Liver (tissue), 9 donors: ENCODE results near the gene NTNG2. TPM values are rescaled to one million over a fixed set of nuclear protein-coding genes. Genes with fewer than 3 reads are reported as not detected.

Source experiments
- DNase-seq: peaks from one replicate; pipeline ENCODE4 v3.0.0-alpha.2; 2017; ENCODE audit warnings: low spot score
- H3K27ac ChIP-seq, 2 donors: one replicate each; pipeline ENCODE4 v1.7.0; 2013; ENCODE audit warnings: inconsistent platforms in 2 of 2, low read length in 2 of 2, control low read depth in 1 of 2, low read depth in 1 of 2, mild to moderate bottlenecking in 1 of 2
- H3K27me3 ChIP-seq, 4 donors: one replicate each; pipeline versions ENCODE4 v1.6.1 to v1.7.0; 2013; ENCODE audit warnings: low read length in 3 of 4, inconsistent platforms in 1 of 4, mild to moderate bottlenecking in 1 of 4, moderate library complexity in 1 of 4; ENCODE audit not compliant: control insufficient read depth in 4 of 4, insufficient read depth in 4 of 4
- H3K36me3 ChIP-seq, 4 donors: one replicate each; pipeline versions ENCODE4 v1.6.1 to v1.7.0; 2013; ENCODE audit warnings: low read length in 3 of 4, mild to moderate bottlenecking in 3 of 4, low read depth in 1 of 4, moderate library complexity in 1 of 4; ENCODE audit not compliant: control insufficient read depth in 4 of 4, insufficient read depth in 3 of 4
- H3K4me1 ChIP-seq, 4 donors: one replicate each; pipeline versions ENCODE4 v1.6.1 to v1.7.0; 2013; ENCODE audit warnings: low read length in 3 of 4, mild to moderate bottlenecking in 3 of 4, moderate library complexity in 1 of 4; ENCODE audit not compliant: control insufficient read depth in 4 of 4, insufficient read depth in 4 of 4
- H3K4me3 ChIP-seq, 3 donors: one replicate each; pipeline versions ENCODE4 v1.6.1 to v1.7.0; 2013; ENCODE audit warnings: low read length in 3 of 3, control low read depth in 1 of 3, low read depth in 1 of 3, mild to moderate bottlenecking in 1 of 3
- H3K9ac ChIP-seq, 2 donors: one replicate each; pipeline ENCODE4 v1.7.0; 2013; ENCODE audit warnings: low read length in 2 of 2, mild to moderate bottlenecking in 2 of 2, moderate library complexity in 2 of 2, control low read depth in 1 of 2, low read depth in 1 of 2
- H3K9me3 ChIP-seq, 4 donors: one replicate each; pipeline versions ENCODE4 v1.6.1 to v1.7.0; 2013; ENCODE audit warnings: low read length in 3 of 4; ENCODE audit not compliant: control insufficient read depth in 4 of 4
- CTCF ChIP-seq: fragments of 150-350 bp; IDR thresholded peaks from 2 replicates; pipeline ENCODE4 v1.5.1; 2017; ENCODE audit warnings: improper control_type of control experiment, low read depth, low read length; ENCODE audit not compliant: missing input control
- EGR1 ChIP-seq, 2 donors: IDR thresholded peaks; 2 replicates each; pipeline ENCODE4 v1.6.1; 2016 to 2018; ENCODE audit warnings: antibody characterized with exemption in 2 of 2, low read depth in 2 of 2
- FOXA1 ChIP-seq: IDR thresholded peaks from 2 replicates; pipeline ENCODE4 v1.6.1; 2016; ENCODE audit warnings: antibody characterized with exemption
- FOXA2 ChIP-seq: IDR thresholded peaks from 2 replicates; pipeline ENCODE4 v1.6.1; 2016; ENCODE audit warnings: antibody characterized with exemption
- GABPA ChIP-seq, 2 donors: IDR thresholded peaks in 1 of 2; conservative IDR thresholded peaks in 1 of 2; 2 replicates each; pipeline ENCODE4 v1.6.1; 2016; ENCODE audit warnings: antibody characterized with exemption in 2 of 2, mild to moderate bottlenecking in 1 of 2, moderate library complexity in 1 of 2
- HNF4A ChIP-seq, 2 donors: conservative IDR thresholded peaks; 2 replicates each; pipeline ENCODE4 v1.6.1; 2016; ENCODE audit warnings: antibody characterized with exemption in 2 of 2, mild to moderate bottlenecking in 2 of 2
- HNF4G ChIP-seq: IDR thresholded peaks from 2 replicates; pipeline ENCODE4 v1.6.1; 2016; ENCODE audit warnings: antibody characterized with exemption
- JUND ChIP-seq, 2 donors: IDR thresholded peaks; 2 replicates each; pipeline ENCODE4 v1.6.1; 2016; ENCODE audit warnings: antibody characterized with exemption in 2 of 2
- NR2F2 ChIP-seq: IDR thresholded peaks from 2 replicates; pipeline ENCODE4 v1.6.1; 2016; ENCODE audit warnings: antibody characterized with exemption
- RAD21 ChIP-seq, 2 donors: IDR thresholded peaks; 2 replicates each; pipeline ENCODE4 v1.6.1; 2016; ENCODE audit warnings: antibody characterized with exemption in 2 of 2, mild to moderate bottlenecking in 2 of 2
- RXRA ChIP-seq, 2 donors: IDR thresholded peaks; 2 replicates each; pipeline ENCODE4 v1.6.1; 2017 to 2018; ENCODE audit warnings: antibody characterized with exemption in 2 of 2, mild to moderate bottlenecking in 1 of 2
- SP1 ChIP-seq: IDR thresholded peaks from 2 replicates; pipeline ENCODE4 v1.6.1; 2018; ENCODE audit warnings: antibody characterized with exemption, mild to moderate bottlenecking
- TAF1 ChIP-seq: conservative IDR thresholded peaks from 2 replicates; pipeline ENCODE4 v1.6.1; 2016; ENCODE audit warnings: antibody characterized with exemption, mild to moderate bottlenecking
- YY1 ChIP-seq: IDR thresholded peaks from 2 replicates; pipeline ENCODE4 v1.6.1; 2016; ENCODE audit warnings: antibody characterized with exemption, mild to moderate bottlenecking
- ZBTB33 ChIP-seq: IDR thresholded peaks from 2 replicates; pipeline ENCODE4 v1.6.1; 2016; ENCODE audit warnings: antibody characterized with exemption
- WGBS: extraction: QIAGEN DNeasy Blood & Tissue Kit; methylation state at CpG from one replicate; pipeline ENCODE4 v1.1.7; 2013; 5-methylcytosine and 5-hydroxymethylcytosine counted together
- polyA plus RNA-seq, 2 donors: library from polyadenylated mRNA; stranded (reverse) in 1 of 2; unstranded in 1 of 2; fragments of 200-250 nt in 1 of 2; fragments of >200 nt in 1 of 2; fragmentation: Nextera tagmentation in 1 of 2; extraction: Ambion mirVana in 1 of 2; gene quantifications; one replicate each; pipeline versions ENCODE4 v1.2.1 to v1.2.3, GENCODE V29; 2013 to 2015
- total RNA-seq, 2 donors: library from RNA; depleted of rRNA; stranded (reverse); fragments of >200 nt; gene quantifications; one replicate each; pipeline ENCODE4 v1.2.3, GENCODE V29; 2014
- TF ChIP-seq, protein P1 (sequence below): IDR thresholded peaks from 2 replicates; pipeline ENCODE4 v1.6.1; 2016; ENCODE audit warnings: antibody characterized with exemption
- TF ChIP-seq, protein P2 (sequence below): IDR thresholded peaks from 2 replicates; pipeline ENCODE4 v1.6.1; 2016; ENCODE audit warnings: antibody characterized with exemption, mild to moderate bottlenecking
- donor health status: healthy.
- donor health status: healthy.
- donor health status: healthy.
- donor health status: healthy.
- donor health status: healthy.

Gene NTNG2
- total and polyA plus RNA-seq, 4 donors = 0.12 to 0.42 (median 0.28) TPM; not detected in 1

- WGBS = 52% methylated on average over 20 of the region's 20 CpGs
- no peaks in the 10 kb centered on the region for H3K36me3 ChIP-seq
- TF ChIP-seq CTCF (no peak), YY1 (no peak), NR2F2 (no peak), SP1 (no peak), HNF4G (no peak), FOXA2 (no peak), HNF4A (conservative IDR thresholded peaks at IDR 0.05) (no peak), RXRA (IDR thresholded peaks at IDR 0.05) (no peak), RAD21 (IDR thresholded peaks at IDR 0.05) (no peak), EGR1 (IDR thresholded peaks at IDR 0.05; ENCODE audit: low read depth in 2 of 2) (no peak), ZBTB33 (no peak), GABPA (IDR thresholded peaks at IDR 0.05 in 1 of 2, conservative IDR thresholded peaks at IDR 0.05 in 1 of 2) (no peak), JUND (IDR thresholded peaks at IDR 0.05) (no peak), FOXA1 (no peak), TAF1 (no peak)
- TF ChIP-seq, protein P1, sequence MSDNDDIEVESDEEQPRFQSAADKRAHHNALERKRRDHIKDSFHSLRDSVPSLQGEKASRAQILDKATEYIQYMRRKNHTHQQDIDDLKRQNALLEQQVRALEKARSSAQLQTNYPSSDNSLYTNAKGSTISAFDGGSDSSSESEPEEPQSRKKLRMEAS = no peak
- TF ChIP-seq, protein P2, sequence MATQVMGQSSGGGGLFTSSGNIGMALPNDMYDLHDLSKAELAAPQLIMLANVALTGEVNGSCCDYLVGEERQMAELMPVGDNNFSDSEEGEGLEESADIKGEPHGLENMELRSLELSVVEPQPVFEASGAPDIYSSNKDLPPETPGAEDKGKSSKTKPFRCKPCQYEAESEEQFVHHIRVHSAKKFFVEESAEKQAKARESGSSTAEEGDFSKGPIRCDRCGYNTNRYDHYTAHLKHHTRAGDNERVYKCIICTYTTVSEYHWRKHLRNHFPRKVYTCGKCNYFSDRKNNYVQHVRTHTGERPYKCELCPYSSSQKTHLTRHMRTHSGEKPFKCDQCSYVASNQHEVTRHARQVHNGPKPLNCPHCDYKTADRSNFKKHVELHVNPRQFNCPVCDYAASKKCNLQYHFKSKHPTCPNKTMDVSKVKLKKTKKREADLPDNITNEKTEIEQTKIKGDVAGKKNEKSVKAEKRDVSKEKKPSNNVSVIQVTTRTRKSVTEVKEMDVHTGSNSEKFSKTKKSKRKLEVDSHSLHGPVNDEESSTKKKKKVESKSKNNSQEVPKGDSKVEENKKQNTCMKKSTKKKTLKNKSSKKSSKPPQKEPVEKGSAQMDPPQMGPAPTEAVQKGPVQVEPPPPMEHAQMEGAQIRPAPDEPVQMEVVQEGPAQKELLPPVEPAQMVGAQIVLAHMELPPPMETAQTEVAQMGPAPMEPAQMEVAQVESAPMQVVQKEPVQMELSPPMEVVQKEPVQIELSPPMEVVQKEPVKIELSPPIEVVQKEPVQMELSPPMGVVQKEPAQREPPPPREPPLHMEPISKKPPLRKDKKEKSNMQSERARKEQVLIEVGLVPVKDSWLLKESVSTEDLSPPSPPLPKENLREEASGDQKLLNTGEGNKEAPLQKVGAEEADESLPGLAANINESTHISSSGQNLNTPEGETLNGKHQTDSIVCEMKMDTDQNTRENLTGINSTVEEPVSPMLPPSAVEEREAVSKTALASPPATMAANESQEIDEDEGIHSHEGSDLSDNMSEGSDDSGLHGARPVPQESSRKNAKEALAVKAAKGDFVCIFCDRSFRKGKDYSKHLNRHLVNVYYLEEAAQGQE = no peak
- DNase-seq = no peak
- H3K4me3 ChIP-seq = no peak overlapping the region
- H3K27ac ChIP-seq = no peak overlapping the region
- peaks cover 0 to 11% (median 2%) of the 10 kb centered on the region in 4 donors for H3K27me3 ChIP-seq
- no peaks in the 10 kb centered on the region for H3K4me1 ChIP-seq
- no peak overlapping the region for H3K9ac ChIP-seq
- no peaks in the 10 kb centered on the region for H3K9me3 ChIP-seq
Measured at GRCh38 chr9:132125944-132126679, 35.7 kb upstream of the NTNG2 start.
